ENCODE measurements around the gene KCNAB2.
A peak's percentile ranks its signal among the peaks of the same experiment; 100 is the strongest.

DNA sequence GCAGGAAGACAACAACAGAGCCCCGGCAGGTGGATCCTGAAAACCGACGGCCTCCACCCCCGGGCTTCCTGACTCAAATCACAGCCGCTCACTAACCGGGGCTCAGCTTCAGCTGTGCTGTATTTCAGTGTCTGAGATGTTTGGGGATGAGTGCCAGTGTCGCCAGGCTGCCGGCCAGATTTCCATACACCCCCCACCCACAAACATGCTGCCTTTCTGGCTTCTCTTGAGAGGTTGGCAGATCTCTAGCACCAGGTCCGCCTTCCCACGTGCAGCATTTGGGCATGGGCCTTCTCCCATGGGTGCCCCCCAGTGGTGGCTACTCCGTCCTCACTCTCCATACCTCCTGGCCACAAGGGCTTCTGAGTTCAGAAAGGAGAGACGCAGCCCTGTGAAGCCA, 34.8 kb downstream of the KCNAB2 start:
- TF ChIP-seq, protein P1, sequence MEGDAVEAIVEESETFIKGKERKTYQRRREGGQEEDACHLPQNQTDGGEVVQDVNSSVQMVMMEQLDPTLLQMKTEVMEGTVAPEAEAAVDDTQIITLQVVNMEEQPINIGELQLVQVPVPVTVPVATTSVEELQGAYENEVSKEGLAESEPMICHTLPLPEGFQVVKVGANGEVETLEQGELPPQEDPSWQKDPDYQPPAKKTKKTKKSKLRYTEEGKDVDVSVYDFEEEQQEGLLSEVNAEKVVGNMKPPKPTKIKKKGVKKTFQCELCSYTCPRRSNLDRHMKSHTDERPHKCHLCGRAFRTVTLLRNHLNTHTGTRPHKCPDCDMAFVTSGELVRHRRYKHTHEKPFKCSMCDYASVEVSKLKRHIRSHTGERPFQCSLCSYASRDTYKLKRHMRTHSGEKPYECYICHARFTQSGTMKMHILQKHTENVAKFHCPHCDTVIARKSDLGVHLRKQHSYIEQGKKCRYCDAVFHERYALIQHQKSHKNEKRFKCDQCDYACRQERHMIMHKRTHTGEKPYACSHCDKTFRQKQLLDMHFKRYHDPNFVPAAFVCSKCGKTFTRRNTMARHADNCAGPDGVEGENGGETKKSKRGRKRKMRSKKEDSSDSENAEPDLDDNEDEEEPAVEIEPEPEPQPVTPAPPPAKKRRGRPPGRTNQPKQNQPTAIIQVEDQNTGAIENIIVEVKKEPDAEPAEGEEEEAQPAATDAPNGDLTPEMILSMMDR (conservative IDR thresholded peaks at IDR 0.05; ENCODE audit: low read depth, low read length) = peak; percentile 67
- TF ChIP-seq EZH2 (IDR thresholded peaks at IDR 0.05; ENCODE audit: low read length, unreplicated experiment) (no peak), EZH2phosphoT487 (IDR thresholded peaks at IDR 0.05; ENCODE audit: borderline replicate concordance, low read length) (no peak)
